ENCODE results near the gene KCNB1. TPM values are rescaled to one million over a fixed set of nuclear protein-coding genes. Genes with fewer than 3 reads are reported as not detected.

Gene KCNB1
- polyA plus RNA-seq, 1 donor from 2014 or later = 3.6 TPM

DNA sequence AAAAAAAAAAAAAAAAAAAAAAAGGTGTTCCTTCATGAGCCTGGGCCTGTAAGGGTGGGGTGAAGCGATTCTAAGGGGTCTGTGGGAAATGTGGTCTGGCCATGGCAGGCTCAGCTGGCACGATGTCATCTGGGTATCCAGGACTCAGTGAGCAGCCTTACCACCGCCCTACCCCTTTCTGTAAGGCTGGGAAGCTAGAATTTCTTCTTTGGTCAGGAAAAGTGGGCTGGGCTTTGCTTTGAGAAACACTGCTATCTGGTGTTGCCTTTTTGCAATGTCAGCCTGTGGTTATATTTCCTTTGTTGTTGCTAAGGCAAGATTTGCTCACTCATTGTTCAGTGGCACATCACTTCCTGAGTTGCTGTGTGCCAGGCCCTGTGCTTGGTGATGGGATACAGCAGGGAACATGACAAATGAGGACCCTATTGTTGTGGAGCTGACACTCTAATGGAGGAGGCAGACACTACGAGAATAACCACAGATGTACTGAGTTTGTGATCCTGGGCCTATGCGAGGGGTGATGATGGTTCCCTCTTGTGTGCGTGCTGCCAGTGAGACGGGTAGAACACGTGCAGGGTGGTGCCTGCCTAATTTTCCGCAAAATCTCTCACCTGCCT lies 158.7 kb downstream of the KCNB1 start:
- H3K9me3 ChIP-seq (ENCODE audit: low read length) = no peaks in the 10 kb centered on the region
- no peaks in the 10 kb centered on the region for H3K79me2 ChIP-seq (replicated peaks; ENCODE audit: insufficient read depth, low read length)
- H3K27ac ChIP-seq (ENCODE audit: low read length) = no peak overlapping the region
- H3K4me3 ChIP-seq (ENCODE audit: low read length) = no peak overlapping the region
- H3F3A ChIP-seq (ENCODE audit: insufficient read depth, low read length, poor library complexity, severe bottlenecking) = no peaks in the 10 kb centered on the region
- H3K36me3 ChIP-seq (ENCODE audit: insufficient read depth, low read length) = no peaks in the 10 kb centered on the region
- no peak overlapping the region for H2AFZ ChIP-seq (ENCODE audit: low read depth, low read length)
- TF ChIP-seq SMC3 (conservative IDR thresholded peaks at IDR 0.05; ENCODE audit: poor library complexity) (peak; percentile 43), CTCF (IDR thresholded peaks at IDR 0.05; ENCODE audit: poor library complexity, severe bottlenecking) (peak; percentile 52), MXI1 (conservative IDR thresholded peaks at IDR 0.05; ENCODE audit: poor library complexity, severe bottlenecking) (no peak), TAF1 (IDR thresholded peaks at IDR 0.05; ENCODE audit: low read depth) (no peak), RAD21 (conservative IDR thresholded peaks at IDR 0.05) (peak; percentile 37), EP300 (conservative IDR thresholded peaks at IDR 0.05; ENCODE audit: poor library complexity, severe bottlenecking) (no peak), POLR2AphosphoS5 (IDR thresholded peaks at IDR 0.05) (no peak), EZH2 (IDR thresholded peaks at IDR 0.05; ENCODE audit: borderline replicate concordance, insufficient read depth, low read length, poor library complexity, severe bottlenecking) (no peak)
- TF ChIP-seq, protein P1, sequence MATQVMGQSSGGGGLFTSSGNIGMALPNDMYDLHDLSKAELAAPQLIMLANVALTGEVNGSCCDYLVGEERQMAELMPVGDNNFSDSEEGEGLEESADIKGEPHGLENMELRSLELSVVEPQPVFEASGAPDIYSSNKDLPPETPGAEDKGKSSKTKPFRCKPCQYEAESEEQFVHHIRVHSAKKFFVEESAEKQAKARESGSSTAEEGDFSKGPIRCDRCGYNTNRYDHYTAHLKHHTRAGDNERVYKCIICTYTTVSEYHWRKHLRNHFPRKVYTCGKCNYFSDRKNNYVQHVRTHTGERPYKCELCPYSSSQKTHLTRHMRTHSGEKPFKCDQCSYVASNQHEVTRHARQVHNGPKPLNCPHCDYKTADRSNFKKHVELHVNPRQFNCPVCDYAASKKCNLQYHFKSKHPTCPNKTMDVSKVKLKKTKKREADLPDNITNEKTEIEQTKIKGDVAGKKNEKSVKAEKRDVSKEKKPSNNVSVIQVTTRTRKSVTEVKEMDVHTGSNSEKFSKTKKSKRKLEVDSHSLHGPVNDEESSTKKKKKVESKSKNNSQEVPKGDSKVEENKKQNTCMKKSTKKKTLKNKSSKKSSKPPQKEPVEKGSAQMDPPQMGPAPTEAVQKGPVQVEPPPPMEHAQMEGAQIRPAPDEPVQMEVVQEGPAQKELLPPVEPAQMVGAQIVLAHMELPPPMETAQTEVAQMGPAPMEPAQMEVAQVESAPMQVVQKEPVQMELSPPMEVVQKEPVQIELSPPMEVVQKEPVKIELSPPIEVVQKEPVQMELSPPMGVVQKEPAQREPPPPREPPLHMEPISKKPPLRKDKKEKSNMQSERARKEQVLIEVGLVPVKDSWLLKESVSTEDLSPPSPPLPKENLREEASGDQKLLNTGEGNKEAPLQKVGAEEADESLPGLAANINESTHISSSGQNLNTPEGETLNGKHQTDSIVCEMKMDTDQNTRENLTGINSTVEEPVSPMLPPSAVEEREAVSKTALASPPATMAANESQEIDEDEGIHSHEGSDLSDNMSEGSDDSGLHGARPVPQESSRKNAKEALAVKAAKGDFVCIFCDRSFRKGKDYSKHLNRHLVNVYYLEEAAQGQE (IDR thresholded peaks at IDR 0.05; ENCODE audit: borderline replicate concordance) = no peak
- peaks cover 24% of the 10 kb centered on the region for H3K27me3 ChIP-seq (ENCODE audit: insufficient read depth, low read depth, low read length)
- no peaks in the 10 kb centered on the region for H3K9me2 ChIP-seq (ENCODE audit: insufficient read depth, low read length)
- no peak overlapping the region for H3K4me2 ChIP-seq (ENCODE audit: low read length)
- H4K20me1 ChIP-seq (ENCODE audit: insufficient read depth) = no peaks in the 10 kb centered on the region
- no peak overlapping the region for H3K9ac ChIP-seq (ENCODE audit: low read length)

GRCh38 chr20:49320460-49320859 lies 162.0 kb downstream of the KCNB1 start:
- no peak overlapping the region for H3K27ac ChIP-seq (ENCODE audit: low read length)
- H2AFZ ChIP-seq (ENCODE audit: low read depth, low read length) = no peak overlapping the region
- peaks cover 55% of the 10 kb centered on the region for H3K27me3 ChIP-seq (ENCODE audit: insufficient read depth, low read depth, low read length)
- H3K9me3 ChIP-seq (ENCODE audit: low read length) = peaks cover 6% of the 10 kb centered on the region
- no peaks in the 10 kb centered on the region for H3K36me3 ChIP-seq (ENCODE audit: insufficient read depth, low read length)
- no peaks in the 10 kb centered on the region for H3F3A ChIP-seq (ENCODE audit: insufficient read depth, low read length, poor library complexity, severe bottlenecking)
- peak; percentile 45 for TF ChIP-seq CTCF (IDR thresholded peaks at IDR 0.05; ENCODE audit: poor library complexity, severe bottlenecking)
- TF ChIP-seq, protein P1 (IDR thresholded peaks at IDR 0.05; ENCODE audit: borderline replicate concordance) = no peak
- TF ChIP-seq SMC3 (conservative IDR thresholded peaks at IDR 0.05; ENCODE audit: poor library complexity) = no peak
- no peak overlapping the region for H3K4me3 ChIP-seq (ENCODE audit: low read length)
- H3K79me2 ChIP-seq (replicated peaks; ENCODE audit: insufficient read depth, low read length) = no peaks in the 10 kb centered on the region
- H3K9me2 ChIP-seq (ENCODE audit: insufficient read depth, low read length) = no peaks in the 10 kb centered on the region
- H3K4me2 ChIP-seq (ENCODE audit: low read length) = no peak overlapping the region
- H3K9ac ChIP-seq (ENCODE audit: low read length) = no peak overlapping the region
- no peaks in the 10 kb centered on the region for H4K20me1 ChIP-seq (ENCODE audit: insufficient read depth)
